HG03565 (cell line): ENCODE results near the gene CPNE5.

Experiments
- ATAC-seq: cut with Tn5 transposase; IDR thresholded peaks from one replicate; pipeline ENCODE4 v1.9.1; 2021; ENCODE audit warnings: mild to moderate bottlenecking, moderate library complexity; ENCODE audit not compliant: unreplicated experiment

Gene CPNE5

DNA sequence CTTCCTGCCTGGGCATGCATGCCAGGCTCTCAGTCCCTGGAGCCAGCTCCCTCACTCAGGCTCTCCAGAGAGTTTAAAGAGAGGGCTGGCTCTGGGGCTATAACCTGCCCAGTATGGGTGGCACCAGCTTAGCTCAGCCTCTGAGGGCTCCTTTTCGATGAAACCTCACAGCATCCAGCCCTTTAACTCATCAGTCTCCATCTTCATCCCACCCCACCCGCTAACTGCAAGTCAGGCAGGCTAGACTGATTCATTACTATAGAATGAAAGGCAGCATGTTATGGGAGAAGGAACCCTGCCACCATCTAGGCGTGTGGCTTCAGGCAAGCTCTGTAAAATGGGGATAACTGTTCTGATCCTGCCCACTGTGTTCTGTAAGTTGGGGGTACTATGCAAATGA is 88.2 kb downstream of the CPNE5 start:
- no peak for ATAC-seq

DNA sequence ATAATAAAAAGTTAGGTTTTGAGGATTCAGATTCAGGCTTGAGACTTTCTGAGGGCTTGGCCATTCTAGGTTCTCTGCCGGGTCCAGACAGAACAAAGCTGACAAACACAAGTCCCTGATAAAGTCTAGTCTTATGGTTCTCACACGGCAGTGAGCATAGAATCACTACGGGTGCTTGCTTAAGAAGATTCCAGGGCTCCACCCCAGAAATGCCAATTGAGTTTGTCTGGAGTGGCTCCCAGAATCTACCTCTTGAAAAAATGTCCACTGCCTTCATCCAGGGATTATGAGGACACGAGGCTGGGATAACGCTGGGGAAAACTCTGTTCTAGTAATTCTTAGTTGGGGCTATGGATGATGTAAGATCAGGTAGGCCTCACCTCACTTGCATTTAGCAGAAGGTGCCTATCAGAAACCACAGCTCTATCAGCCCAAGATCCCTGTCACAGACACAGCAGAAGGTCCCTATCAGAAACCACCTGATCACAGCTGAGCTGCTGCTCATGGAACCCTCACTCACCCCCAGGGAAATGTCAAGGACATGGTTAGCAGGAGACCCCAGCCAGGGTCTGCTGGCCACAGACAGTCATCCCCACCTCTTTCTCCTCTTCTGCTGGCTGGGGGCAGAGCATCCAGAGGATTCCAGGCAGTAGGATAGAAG is 89.3 kb downstream of the CPNE5 start:
- no peak for ATAC-seq

DNA sequence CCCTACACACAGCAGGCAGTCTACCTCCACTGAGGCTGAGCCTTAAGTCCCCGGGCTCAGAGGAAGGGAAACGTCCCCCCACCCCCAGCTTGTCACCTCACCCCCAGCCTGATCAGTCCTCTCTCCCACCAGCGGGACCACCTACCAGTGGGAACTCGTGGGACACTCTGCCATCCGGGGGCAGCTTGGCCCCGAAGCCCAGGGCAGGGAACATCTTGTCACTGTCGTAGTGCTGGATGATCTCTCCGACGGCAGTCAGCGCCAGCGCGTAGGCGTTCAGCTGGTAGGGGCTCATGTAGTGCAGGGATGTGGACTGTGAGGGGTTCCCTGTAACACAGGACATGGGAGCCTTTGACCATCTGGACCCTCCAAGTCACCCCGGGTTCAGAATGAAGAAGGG is 93.0 kb downstream of the CPNE5 start:
- no peak for ATAC-seq

DNA sequence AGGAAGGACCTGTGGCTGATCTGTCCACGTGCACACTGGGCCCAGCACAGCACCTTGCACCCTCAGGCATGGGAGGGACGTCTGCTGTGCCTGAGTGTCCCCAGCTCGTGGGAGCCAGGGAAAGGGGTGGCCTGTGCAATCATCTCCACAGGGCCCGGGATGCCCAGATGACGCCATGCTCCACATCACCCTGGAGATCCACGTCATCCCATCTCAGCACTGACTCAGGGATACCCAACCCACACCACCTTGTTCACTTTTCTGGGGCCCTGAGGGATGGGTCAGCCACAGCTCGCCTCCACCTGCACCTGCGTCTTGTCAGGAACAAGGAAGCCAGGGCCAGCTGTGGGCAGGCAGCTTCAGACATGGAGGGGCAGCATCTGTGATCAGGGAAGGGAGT is 93.4 kb downstream of the CPNE5 start:
- no peak for ATAC-seq

DNA sequence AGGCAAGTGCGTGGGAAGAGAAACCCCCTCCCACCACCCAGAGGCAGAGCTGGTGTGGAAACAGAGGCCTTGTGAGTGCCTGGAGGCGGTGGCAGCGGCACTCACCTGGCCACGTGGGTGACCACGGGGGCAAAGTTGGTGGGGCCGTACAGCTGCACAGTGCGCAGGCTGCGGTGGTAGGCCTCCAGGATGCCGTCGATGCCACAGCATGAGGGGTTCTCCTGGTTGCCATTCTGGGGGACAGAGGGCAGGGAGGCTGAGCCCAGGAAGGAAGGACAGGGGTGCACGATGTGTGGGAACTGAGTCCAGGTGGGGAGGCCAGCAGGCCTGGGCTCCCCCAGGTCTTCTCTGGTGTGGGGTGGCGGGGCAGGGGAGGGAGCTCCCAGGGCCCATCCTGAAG is 94.0 kb downstream of the CPNE5 start:
- ATAC-seq: no peak

DNA sequence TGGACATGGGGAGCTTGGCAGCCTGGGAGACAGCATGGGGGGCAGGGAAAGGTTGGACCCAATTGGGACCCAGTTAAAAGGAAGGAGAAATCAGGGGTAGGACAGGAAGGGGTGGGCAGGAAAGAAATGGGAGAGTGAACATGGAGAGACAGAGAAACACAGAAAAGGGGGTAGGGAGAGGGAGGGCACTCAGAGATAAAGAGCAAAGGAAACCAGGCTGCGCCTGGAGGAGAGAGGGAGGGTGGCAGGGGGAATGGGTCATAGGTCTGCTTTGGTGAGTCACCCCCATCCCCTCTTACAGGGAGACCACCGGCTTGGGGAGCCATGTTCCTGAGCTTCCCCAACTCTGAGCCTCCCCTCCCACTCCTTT is 95.0 kb downstream of the CPNE5 start:
- ATAC-seq: no peak

DNA sequence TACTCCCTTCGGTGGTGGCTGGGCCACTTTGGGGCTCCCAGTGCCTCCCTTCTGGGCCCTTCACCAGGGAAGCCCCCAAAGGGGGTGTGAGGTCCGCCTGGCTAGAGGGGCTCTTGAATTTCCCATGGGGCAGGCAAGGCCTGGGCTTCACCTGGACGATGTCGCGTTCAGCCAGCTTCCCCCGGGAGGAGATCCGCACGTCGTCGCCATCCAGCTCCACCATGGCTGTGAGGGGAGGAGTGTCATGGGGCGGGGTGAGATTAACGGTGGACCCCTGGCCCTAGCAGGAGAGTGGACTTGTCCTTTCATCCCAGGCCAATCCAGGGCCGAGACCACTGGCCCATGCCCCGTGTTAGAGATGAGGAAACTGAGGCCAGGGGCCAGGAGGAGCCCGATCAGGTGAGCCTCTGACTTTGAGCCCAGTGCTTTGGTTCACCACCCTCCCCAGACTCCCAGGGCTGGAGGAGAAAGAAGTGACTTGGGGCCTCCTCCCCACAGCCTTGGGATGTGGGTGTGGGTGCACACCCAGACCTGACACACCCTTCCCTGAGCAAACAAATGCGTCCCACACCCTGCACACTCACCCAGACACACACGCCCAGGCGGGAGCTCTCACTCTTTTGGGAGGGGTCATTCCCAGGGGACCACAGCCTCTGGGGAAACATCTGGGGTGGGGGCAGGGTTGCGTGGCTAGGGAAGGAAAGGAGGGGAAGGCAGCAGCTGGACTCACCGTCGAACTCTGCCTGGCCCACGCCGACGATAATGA is 95.5 kb downstream of the CPNE5 start:
- no peak for ATAC-seq

DNA sequence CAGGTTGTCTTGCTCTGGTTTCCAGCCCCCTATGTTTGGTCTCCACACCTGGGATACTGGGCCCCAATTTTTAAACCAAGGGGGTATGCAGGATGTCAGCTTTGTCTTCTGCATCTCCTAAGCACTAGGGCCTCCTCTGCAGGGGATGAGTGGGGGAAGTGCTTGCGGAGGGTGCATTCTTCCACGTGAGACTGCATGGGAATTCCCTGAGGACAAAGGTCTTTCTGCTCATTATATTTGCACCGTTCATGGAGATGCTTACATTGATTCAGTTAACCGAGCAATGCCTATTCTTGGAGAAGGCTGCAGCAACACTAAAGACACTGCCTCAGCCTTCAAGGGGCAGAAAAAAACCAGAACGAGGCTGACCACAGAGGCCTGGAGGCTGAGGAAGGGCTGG is 96.2 kb downstream of the CPNE5 start:
- no peak for ATAC-seq

DNA sequence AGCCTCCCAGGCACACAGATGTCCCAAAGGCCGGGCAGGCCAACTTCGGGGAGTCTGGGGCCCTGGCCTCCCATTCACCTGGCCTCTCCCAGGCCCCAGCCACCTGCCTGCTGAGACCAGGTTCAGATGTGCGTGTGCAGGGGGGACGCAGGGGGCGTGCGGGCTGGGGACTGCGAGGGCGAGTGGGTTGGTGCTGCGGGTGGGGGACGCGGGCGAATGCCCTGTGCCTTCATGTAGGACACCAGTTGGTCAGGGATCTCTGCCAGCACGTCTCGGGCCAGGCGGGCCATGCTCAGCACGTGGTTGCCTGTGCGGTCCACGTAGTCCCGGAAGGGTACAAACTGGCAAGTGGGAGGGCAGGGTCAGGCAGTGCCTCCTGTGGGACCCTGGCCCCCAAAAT is 97.1 kb downstream of the CPNE5 start:
- ATAC-seq: no peak

DNA sequence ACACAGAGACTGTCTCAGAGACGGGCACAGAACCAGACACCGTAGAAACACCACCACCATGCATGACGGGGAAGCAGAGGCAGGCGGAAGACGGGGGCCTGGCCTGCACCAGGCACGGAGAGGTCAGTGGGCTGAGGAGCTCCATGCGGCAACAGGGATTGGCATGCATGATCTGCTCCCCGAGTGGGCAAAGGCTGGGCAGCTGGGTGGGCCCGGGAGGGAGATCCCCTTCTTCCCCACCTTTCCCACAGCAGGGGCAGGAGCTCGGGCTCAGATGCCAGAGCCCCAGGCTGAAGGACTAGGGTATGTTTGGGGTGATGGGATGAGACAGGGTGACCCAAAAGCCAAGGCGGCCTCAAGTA is 98.4 kb downstream of the CPNE5 start:
- ATAC-seq: no peak

DNA sequence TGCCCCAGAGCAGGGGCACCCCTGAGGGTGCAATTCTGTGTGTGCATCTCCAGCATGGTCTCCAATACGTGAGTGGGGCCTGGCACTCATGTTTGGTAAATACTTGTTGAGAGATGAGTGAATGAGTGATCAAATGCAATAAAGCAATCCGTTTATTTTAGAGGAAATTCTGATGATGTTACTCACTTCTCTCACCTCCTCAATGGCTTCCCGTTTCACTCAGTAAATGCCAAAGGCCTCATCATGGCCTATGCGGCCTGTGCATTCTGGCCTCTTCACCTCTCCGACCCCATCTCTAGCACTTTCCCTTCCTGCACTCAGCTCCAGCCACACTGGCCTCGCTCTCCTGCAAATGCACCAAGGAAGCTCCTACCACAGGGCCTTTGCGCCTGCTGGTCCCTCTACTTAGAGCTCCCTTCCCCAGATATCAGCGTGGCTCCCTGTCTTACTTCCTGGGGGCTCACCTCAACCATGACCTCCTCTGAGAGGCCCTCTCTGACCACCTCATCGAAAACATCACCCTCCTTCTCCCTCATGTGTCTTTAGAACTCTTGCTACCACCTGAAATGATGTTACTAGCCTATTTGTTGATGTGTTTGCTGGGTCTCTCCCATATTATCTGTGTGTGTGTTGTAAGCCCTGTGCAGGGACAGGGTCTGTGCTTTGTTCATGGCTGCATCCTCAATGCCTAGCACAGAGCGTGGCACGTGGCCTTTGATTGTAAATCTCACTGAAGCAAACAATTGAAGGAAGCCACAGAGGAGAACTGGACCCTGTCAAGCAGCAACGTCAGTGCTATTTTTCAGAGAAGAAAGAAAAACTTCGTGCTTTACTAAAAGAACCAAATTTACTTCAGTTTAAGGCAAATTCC is 99.1 kb downstream of the CPNE5 start:
- ATAC-seq: no peak

DNA sequence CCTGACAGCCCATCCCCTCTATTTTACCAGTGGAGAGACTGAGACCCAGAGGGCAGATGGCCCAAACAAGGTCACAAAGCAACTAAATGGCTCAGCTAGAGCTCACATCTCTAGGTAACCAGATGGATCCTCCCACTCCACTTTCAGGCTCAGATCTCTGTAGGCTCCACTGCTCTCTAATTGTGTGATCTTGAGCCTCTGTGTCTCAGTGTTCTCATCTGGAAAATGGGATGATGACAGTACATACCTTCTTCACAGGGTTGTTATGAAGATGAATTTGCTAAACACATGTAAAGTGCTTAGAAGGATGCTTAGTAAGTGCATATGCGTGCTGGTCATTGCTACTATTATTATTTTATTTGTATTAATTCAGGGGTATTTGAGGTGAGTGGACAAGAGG is 101.1 kb downstream of the CPNE5 start:
- ATAC-seq: no peak

DNA sequence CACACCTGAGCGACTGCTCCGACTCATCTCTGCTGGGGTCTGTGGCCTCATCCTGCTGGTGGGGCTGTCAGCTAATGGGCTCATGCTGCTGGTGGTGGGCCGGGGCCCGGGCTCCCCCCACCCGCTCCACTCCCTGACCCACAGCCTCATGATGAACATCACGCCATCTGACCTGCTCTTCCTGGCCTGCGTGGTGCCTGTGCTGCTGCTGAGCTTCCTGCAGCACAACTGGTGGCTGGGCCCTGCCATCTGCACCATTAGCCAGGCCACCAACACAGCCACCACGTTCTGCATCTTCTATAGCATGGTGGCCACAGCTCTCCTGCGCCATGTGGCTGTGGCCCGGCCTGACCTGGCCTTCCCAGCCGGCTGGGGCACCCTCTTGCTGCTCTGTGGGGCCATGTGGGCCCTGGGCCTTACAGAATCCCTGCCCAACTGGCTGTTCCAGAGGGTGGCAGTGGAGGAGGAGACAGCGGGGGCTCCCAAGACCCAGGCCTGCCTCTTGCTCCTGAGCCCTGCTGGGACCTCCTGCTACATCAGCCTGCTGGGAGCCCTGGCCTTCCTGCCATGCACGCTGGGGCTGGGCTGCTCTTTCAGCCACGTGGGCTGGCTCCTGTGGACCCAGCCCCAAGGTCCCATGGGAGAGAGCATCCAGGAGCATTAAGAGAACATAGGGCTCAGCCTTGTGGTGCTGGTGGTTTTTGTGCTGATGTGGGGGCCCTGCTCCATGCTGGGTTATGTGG is 102.0 kb downstream of the CPNE5 start:
- ATAC-seq: no peak

DNA sequence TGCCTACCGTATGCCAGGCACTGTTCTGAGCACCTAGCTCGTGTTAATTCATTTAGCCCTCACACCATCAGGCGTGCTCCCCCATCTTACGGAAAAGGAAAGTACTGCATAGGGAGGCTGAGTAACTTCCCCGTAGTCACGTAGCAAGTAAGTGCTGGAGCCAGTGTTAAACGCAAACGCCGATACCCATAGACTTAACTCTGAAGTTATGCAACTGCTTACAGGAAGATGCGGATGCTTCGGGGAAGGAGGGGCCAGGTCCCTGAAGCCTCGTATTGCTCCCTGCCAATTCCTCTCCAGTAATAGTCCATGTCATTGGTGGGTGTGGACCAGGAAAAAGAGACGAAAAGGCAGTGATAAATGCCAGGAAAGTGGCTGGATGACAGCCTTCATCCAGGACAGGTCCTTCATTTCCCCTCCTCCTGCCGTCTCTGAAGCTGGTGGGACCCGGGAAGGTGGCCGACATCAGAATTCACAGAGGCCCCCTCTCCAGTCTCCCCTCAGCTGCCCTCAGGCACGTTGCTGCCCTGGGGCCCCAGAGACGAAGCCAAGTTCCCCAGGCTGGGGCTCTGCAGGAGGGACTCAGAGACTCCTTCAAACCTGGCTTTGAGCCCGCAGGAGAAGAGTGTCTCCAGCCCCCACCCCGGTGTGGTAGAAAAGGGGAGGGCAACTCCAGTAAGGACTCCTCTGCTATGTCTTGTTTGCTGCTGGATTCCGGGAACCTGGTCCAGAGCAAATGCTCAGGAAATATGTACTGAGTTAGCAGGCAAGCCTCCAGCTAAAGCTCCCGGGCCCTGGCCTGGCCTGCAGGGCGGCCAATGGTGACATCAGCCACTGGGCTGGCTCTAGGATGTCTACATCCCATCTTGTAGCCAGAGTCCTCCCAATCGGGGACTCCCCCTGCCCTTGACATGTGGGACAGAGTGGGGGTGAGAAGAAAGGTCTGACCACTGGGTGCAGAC is 103.9 kb downstream of the CPNE5 start:
- ATAC-seq: no peak

DNA sequence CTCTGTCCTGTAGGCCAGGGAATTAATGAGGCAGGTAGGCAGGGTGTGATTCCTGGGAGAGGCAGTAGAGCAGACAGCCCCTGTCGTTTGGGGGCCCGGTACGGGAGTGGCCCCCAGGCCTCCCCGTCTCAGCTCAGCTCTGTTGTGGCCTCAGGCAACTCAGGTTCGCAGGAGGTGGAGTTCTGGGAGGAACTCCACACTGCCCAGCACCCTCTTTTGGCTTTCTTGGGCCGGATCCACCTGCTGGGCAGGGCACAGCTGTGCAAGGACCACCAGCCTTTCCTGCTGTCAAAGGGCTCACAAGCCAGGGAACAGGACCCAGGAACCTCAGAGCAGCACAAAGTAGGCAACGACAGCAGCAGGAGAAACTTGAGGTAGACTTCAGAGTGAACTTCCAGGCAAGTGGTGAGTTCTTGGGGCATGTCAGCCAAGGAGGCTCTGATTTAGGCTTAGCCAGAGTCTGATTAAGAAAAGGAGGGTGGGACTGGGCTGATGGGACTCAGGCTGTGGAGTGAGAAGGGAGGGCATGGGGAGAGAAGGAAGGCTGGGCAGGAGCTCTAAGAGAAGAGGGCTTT is 104.7 kb downstream of the CPNE5 start:
- no peak for ATAC-seq

DNA sequence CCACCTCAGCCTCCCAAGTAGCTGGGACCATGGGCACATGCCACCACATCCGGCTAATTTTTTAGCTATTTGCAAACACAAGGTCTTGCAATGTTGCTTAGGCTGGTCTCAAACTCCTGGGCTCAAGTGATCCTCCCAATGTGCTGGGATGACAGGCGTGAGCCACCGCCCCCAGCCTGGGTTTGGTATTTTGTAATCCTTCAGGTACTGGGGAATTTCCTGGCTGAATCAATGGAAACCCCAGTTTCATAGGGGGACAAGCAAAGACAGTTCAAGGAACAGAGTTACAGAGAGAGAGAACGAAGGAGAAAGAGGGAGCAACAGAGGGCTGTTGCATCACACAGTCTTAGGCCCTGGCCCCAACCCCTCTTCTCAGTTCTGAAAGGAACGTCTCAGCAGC is 105.9 kb downstream of the CPNE5 start:
- no peak for ATAC-seq

DNA sequence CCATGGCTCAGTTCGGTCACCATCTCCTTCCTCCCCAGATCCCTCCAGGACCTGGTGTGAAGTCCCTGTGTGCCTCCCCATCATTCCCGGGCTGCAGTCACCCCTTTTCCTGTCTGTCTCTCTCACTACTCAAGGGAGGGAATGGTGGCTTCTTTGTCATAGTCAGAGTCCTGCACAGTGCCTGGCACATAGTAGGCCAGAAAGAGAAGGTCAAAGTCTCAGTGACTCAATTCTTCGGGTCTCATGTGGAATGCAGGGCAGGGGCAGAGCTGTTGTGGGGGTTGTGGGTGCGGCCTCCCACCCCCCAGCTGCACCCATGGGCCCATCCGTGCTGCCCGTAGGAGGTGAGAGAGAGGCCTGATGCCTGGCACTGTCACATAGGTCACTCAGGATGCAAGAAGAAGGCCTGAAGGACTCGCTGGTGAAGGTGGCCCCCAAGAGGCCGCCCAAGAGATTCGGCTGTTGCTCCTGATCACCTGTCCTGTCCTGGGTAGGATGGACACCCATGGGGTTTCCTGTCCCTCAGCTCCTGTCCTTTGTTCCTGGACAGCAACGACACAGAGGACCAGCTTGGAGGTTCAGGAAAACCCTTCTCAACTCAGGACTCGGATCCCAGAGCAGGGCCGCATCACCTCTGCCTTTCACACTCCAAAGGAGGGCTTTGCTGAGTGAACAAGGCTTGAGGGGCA is 107.5 kb downstream of the CPNE5 start:
- no peak for ATAC-seq

DNA sequence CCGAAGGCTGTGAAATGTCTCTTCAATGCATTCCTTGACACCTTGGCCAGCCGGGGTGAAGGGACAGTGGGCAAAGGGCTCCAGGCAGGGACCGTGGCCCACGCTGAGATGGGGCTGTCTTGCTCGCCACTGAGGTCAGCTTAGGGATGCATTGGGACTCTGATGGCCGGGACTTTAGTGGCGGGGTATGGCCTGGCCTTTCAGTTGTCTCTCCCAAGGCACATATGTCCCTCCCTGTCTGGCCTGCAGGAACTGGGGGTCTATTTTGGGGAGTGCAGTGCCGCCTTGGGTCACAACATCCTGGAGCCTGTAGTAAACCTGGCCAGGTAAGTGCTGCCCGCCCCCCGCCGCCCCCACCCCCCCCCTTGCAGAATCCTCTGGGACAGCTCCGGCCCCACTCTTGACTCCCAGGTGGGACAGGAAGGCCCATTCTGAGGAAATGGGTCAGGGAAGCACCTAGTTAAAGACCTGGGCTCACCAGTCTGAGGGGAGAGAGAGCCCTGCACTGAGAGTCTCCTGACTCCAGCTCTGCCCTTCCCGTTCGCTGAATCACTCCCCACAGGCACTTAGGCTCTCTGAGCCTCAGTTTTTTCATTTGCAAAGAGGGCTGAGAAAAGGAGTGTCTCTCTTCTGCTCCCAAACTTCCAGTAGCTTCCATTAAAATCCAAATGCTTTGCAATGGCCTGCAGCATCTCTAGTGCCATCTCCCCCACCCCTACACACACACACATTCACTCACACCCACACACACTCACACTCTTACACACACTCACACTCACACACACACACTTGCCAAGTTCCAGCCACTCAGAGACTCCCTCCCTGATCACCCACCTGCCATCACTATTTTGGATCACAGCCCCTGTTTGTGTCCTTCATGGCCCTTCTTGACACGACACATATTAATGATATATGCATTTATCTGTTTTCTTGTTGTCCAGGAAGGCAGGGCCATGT is 108.5 kb downstream of the CPNE5 start:
- ATAC-seq: no peak
